ENCODE data around the gene ZNF268.

Gene ZNF268

GRCh38 chr12:133180669-133181068 lies 626 bp upstream of the ZNF268 start:
- no peak for DNase-seq (ENCODE audit: low read depth)
- no peak for TF ChIP-seq CTCF (conservative IDR thresholded peaks at IDR 0.05; ENCODE audit: low read length)
- H3K4me3 ChIP-seq (ENCODE audit: low read length) = no peak overlapping the region

- no peak for DNase-seq (ENCODE audit: low read depth)
- no peak for TF ChIP-seq CTCF (conservative IDR thresholded peaks at IDR 0.05; ENCODE audit: low read length)
- no peak overlapping the region for H3K4me3 ChIP-seq (ENCODE audit: low read length)
Observed at GRCh38 chr12:133190176-133190575, 8.9 kb downstream of the ZNF268 start.

- no peak for DNase-seq (ENCODE audit: low read depth)
- no peak for TF ChIP-seq CTCF (conservative IDR thresholded peaks at IDR 0.05; ENCODE audit: low read length)
- H3K4me3 ChIP-seq (ENCODE audit: low read length) = no peak overlapping the region
Observed at GRCh38 chr12:133192847-133193246, 11.6 kb downstream of the ZNF268 start.

GRCh38 chr12:133201888-133202287 lies 20.6 kb downstream of the ZNF268 start:
- TF ChIP-seq CTCF (conservative IDR thresholded peaks at IDR 0.05; ENCODE audit: low read length) = no peak
- no peak for DNase-seq (ENCODE audit: low read depth)
- no peak overlapping the region for H3K4me3 ChIP-seq (ENCODE audit: low read length)

- no peak overlapping the region for H3K4me3 ChIP-seq (ENCODE audit: low read length)
- no peak for TF ChIP-seq CTCF (conservative IDR thresholded peaks at IDR 0.05; ENCODE audit: low read length)
- DNase-seq (ENCODE audit: low read depth) = no peak
Observed at GRCh38 chr12:133202493-133203343, 21.4 kb downstream of the ZNF268 start.

GRCh38 chr12:133203344-133204263 lies 22.3 kb downstream of the ZNF268 start:
- TF ChIP-seq CTCF (conservative IDR thresholded peaks at IDR 0.05; ENCODE audit: low read length) = no peak
- H3K4me3 ChIP-seq (ENCODE audit: low read length) = no peak overlapping the region
- DNase-seq (ENCODE audit: low read depth) = peak; percentile 8

Data from AG10803 (cell line).